HG03442 (cell line): Measurements from ENCODE around the gene ARHGAP9.

ENCODE experiments used
- ATAC-seq: cut with Tn5 transposase; IDR thresholded peaks from one replicate; pipeline ENCODE4 v1.9.1; 2021; ENCODE audit warnings: mild to moderate bottlenecking, moderate library complexity; ENCODE audit not compliant: unreplicated experiment

ARHGAP9 gene

GRCh38 chr12:57479376-57480115 lies at the start of gene ARHGAP9:
Gene ARHGAP9, minus strand, starts transcription at chr12:57479866. Its CDS starts 460 bp downstream, at chr12:57479406.
- ATAC-seq, result peak; percentile 26

GRCh38 chr12:57528831-57529555 lies 49.3 kb upstream of the ARHGAP9 start:
- ATAC-seq, result no peak

- ATAC-seq, result no peak
Observed at GRCh38 chr12:57528176-57528575, 48.5 kb upstream of the ARHGAP9 start.

- no peak for ATAC-seq
Observed at GRCh38 chr12:57527184-57527583, 47.5 kb upstream of the ARHGAP9 start.

GRCh38 chr12:57526477-57527126 lies 46.9 kb upstream of the ARHGAP9 start:
- no peak for ATAC-seq

- no peak for ATAC-seq
Observed at GRCh38 chr12:57525615-57526383, 46.1 kb upstream of the ARHGAP9 start.

GRCh38 chr12:57524814-57525614 lies 45.3 kb upstream of the ARHGAP9 start:
- no peak for ATAC-seq

GRCh38 chr12:57523706-57524614 lies 44.3 kb upstream of the ARHGAP9 start:
- no peak for ATAC-seq

GRCh38 chr12:57522887-57523705 lies 43.4 kb upstream of the ARHGAP9 start:
- ATAC-seq, result no peak

- ATAC-seq, result peak; percentile 36
Observed at GRCh38 chr12:57522011-57522886, 42.6 kb upstream of the ARHGAP9 start, which contains the start of gene MBD6. Gene MBD6, plus strand, starts transcription at chr12:57522824. Its CDS starts 1,480 bp downstream, at chr12:57524304.

GRCh38 chr12:57521525-57522010 lies 41.9 kb upstream of the ARHGAP9 start:
- ATAC-seq, result no peak

- peak; percentile 66 for ATAC-seq
Observed at GRCh38 chr12:57520053-57520818, 40.6 kb upstream of the ARHGAP9 start, which contains the start of gene DDIT3. Gene DDIT3, minus strand, starts transcription at chr12:57520514. Its CDS starts 3,108 bp downstream, at chr12:57517406.

GRCh38 chr12:57519796-57520052 lies 40.1 kb upstream of the ARHGAP9 start:
- no peak for ATAC-seq

- ATAC-seq, result no peak
Observed at GRCh38 chr12:57518920-57519795, 39.5 kb upstream of the ARHGAP9 start.

- no peak for ATAC-seq
Observed at GRCh38 chr12:57518176-57518919, 38.7 kb upstream of the ARHGAP9 start.
